HepG2 (cell line): Measurements from ENCODE around the gene SPEM2. TPM values are rescaled to one million over a fixed set of nuclear protein-coding genes. Genes with fewer than 3 reads are reported as not detected.

Source experiments
- BCL3 ChIP-seq: sonication (generic); formaldehyde crosslinking; IDR thresholded peaks from 2 replicates; pipeline ENCODE4 v1.5.1; 2020; ENCODE audit warnings: mild to moderate bottlenecking, missing genetic modification reagents, moderate library complexity
- ELF1 ChIP-seq: sonication (generic); formaldehyde crosslinking; IDR thresholded peaks from 2 replicates; pipeline ENCODE4 v1.4.0; 2020; ENCODE audit warnings: missing genetic modification reagents
- IRF1 ChIP-seq: sonication (generic); formaldehyde crosslinking; IDR thresholded peaks from 2 replicates; pipeline ENCODE4 v1.4.0; 2020; ENCODE audit warnings: low read depth, mild to moderate bottlenecking, missing genetic modification reagents
- KLF13 ChIP-seq: sonication (generic); formaldehyde crosslinking; IDR thresholded peaks from 2 replicates; pipeline ENCODE4 v1.4.0; 2020; ENCODE audit warnings: mild to moderate bottlenecking, missing genetic modification reagents
- KLF6 ChIP-seq: IDR thresholded peaks from 2 replicates; pipeline ENCODE4 v1.8.0; 2016; ENCODE audit warnings: missing biosample characterization, missing genetic modification reagents
- MIER3 ChIP-seq: IDR thresholded peaks from 2 replicates; pipeline ENCODE4 v1.6.1; 2016; ENCODE audit warnings: missing compliant biosample characterization, borderline replicate concordance
- THAP11 ChIP-seq: IDR thresholded peaks from 2 replicates; pipeline ENCODE4 v1.6.1; 2016; ENCODE audit warnings: missing biosample characterization, missing genetic modification reagents
- TRIM22 ChIP-seq: fragments of 450-650 bp; IDR thresholded peaks from 2 replicates; pipeline ENCODE4 v1.6.1; 2017
- ZFP36L1 ChIP-seq: sonication (generic); formaldehyde crosslinking; IDR thresholded peaks from 2 replicates; pipeline ENCODE4 v1.8.0; 2022; ENCODE audit warnings: mild to moderate bottlenecking, missing genetic modification reagents, moderate library complexity
- ZMAT3 ChIP-seq: sonication (generic); formaldehyde crosslinking; conservative IDR thresholded peaks from 2 replicates; pipeline ENCODE4 v1.7.0; 2021; ENCODE audit warnings: missing genetic modification reagents
- ZNF232 ChIP-seq: sonication (generic); formaldehyde crosslinking; IDR thresholded peaks from 2 replicates; pipeline ENCODE4 v1.4.0; 2020; ENCODE audit warnings: missing genetic modification reagents, borderline replicate concordance
- ZNF260 ChIP-seq: sonication (generic); formaldehyde crosslinking; IDR thresholded peaks from 2 replicates; pipeline ENCODE4 v1.4.0; 2020; ENCODE audit warnings: missing genetic modification reagents, low read depth, mild to moderate bottlenecking, borderline replicate concordance
- ZNF280D ChIP-seq: sonication (generic); formaldehyde crosslinking; IDR thresholded peaks from 2 replicates; pipeline ENCODE4 v1.5.1; 2020; ENCODE audit warnings: mild to moderate bottlenecking, missing genetic modification reagents
- ZNF331 ChIP-seq: sonication (generic); formaldehyde crosslinking; IDR thresholded peaks from 2 replicates; pipeline ENCODE4 v1.4.0; 2020; ENCODE audit warnings: missing genetic modification reagents
- ZNF547 ChIP-seq: sonication (generic); formaldehyde crosslinking; IDR thresholded peaks from 2 replicates; pipeline ENCODE4 v1.5.1; 2020; ENCODE audit warnings: mild to moderate bottlenecking, missing genetic modification reagents
- ZNF556 ChIP-seq: sonication (generic); formaldehyde crosslinking; IDR thresholded peaks from 2 replicates; pipeline ENCODE4 v1.4.0; 2020; ENCODE audit warnings: mild to moderate bottlenecking, missing genetic modification reagents, borderline replicate concordance
- ZNF800 ChIP-seq: sonication (generic); formaldehyde crosslinking; IDR thresholded peaks from 2 replicates; pipeline ENCODE4 v1.4.0; 2020; ENCODE audit warnings: missing genetic modification reagents
- ZNF816 ChIP-seq: sonication (generic); formaldehyde crosslinking; IDR thresholded peaks from 2 replicates; pipeline ENCODE4 v1.8.0; 2022; ENCODE audit warnings: missing genetic modification reagents, mild to moderate bottlenecking, borderline replicate concordance
- ZNF883 ChIP-seq: sonication (generic); formaldehyde crosslinking; IDR thresholded peaks from 2 replicates; pipeline ENCODE4 v1.5.1; 2020; ENCODE audit warnings: mild to moderate bottlenecking, missing genetic modification reagents; ENCODE audit errors: not compliant biosample characterization
- ZSCAN22 ChIP-seq: sonication (generic); formaldehyde crosslinking; IDR thresholded peaks from 2 replicates; pipeline ENCODE4 v1.4.0; 2020; ENCODE audit warnings: mild to moderate bottlenecking, missing genetic modification reagents
- polyA plus RNA-seq, 8 experiments: library from polyadenylated mRNA; depleted of rRNA in 3 of 8; stranded (reverse) in 7 of 8; unstranded in 1 of 8; fragments of >200 nt; fragmentation: Illumina TruSeq in 4 of 8; extraction: Trizol in 4 of 8; gene quantifications; 2 replicates each; pipeline versions ENCODE4 v1.2.1 to v1.2.3, GENCODE V29; 2011 to 2016; ENCODE audit warnings: low read depth in 4 of 8, missing spikeins in 1 of 8, mixed read lengths in 1 of 8; ENCODE audit not compliant: insufficient read depth in 1 of 8
- total RNA-seq, 5 experiments: library from RNA; depleted of rRNA; stranded (reverse); fragments of >200 nt; fragmentation: Illumina TruSeq; extraction: Trizol; gene quantifications; 2 replicates each; pipeline ENCODE4 v1.2.3, GENCODE V29; 2016; ENCODE audit warnings: low read depth in 1 of 5

The SPEM2 gene
- total and polyA plus RNA-seq, 2 of the 13 experiments (the other 11 are each of a cell fraction or from before 2014, with no cell fraction given): not detected

GRCh38 chr17:7444682-7445618 lies 19.5 kb downstream of the SPEM2 start, which contains the start of gene CHRNB1 (continued):
- TF ChIP-seq ZNF260 (no peak), ELF1 (CRISPR knock-in tag) (peak; percentile 33; the same call in 1 of the 2 replicates), ZSCAN22 (CRISPR knock-in tag) (no peak), KLF13 (CRISPR knock-in tag) (no peak), MIER3 (CRISPR knock-in tag) (peak; percentile 20; the same call in 1 of the 2 replicates), ZNF547 (CRISPR knock-in tag) (peak; percentile 54; the same call in 1 of the 2 replicates), KLF6 (CRISPR knock-in tag) (0 out of 2 replicates have a peak, but pooled peaks have one; percentile 58), ZNF331 (peak; percentile 33; the same call in 1 of the 2 replicates), THAP11 (CRISPR knock-in tag) (peak; percentile 81), BCL3 (CRISPR knock-in tag) (0 out of 2 replicates have a peak, but pooled peaks have one; percentile 20), TRIM22 (no peak), ZNF816 (CRISPR knock-in tag) (no peak), ZMAT3 (peak; percentile 75; the same call in 1 of the 2 replicates), ZNF800 (peak; percentile 59; the same call in 1 of the 2 replicates), ZNF556 (CRISPR knock-in tag) (peak; percentile 90), ZNF232 (CRISPR knock-in tag) (no peak), IRF1 (CRISPR knock-in tag) (no peak), ZFP36L1 (CRISPR knock-in tag) (no peak; the same call in 1 of the 2 replicates), ZNF280D (CRISPR knock-in tag) (0 out of 2 replicates have a peak, but pooled peaks have one; percentile 15), ZNF883 (CRISPR knock-in tag) (no peak)
